GM12864 (cell line): ENCODE data around the gene PAQR9.

ENCODE experiments used
- DNase-seq: peaks from one replicate; pipeline ENCODE4 v3.0.0-alpha.2; 2011; ENCODE audit warnings: low read depth
- H3K4me3 ChIP-seq: 2 replicates; pipeline ENCODE4 v1.5.1; 2011; ENCODE audit warnings: mild to moderate bottlenecking, low read depth, low read length, control low read depth
- TF ChIP-seq, protein P1 (sequence below): IDR thresholded peaks from 2 replicates; pipeline ENCODE4 v1.5.1; 2011; ENCODE audit warnings: low read depth, mild to moderate bottlenecking, moderate library complexity, low read length, control low read depth, inconsistent platforms; ENCODE audit errors: missing control alignments

The PAQR9 gene

GRCh38 chr3:142951794-142952193 lies 11.7 kb downstream of the PAQR9 start:
- DNase-seq: no peak
- no peak overlapping the region for H3K4me3 ChIP-seq
- TF ChIP-seq, protein P1, sequence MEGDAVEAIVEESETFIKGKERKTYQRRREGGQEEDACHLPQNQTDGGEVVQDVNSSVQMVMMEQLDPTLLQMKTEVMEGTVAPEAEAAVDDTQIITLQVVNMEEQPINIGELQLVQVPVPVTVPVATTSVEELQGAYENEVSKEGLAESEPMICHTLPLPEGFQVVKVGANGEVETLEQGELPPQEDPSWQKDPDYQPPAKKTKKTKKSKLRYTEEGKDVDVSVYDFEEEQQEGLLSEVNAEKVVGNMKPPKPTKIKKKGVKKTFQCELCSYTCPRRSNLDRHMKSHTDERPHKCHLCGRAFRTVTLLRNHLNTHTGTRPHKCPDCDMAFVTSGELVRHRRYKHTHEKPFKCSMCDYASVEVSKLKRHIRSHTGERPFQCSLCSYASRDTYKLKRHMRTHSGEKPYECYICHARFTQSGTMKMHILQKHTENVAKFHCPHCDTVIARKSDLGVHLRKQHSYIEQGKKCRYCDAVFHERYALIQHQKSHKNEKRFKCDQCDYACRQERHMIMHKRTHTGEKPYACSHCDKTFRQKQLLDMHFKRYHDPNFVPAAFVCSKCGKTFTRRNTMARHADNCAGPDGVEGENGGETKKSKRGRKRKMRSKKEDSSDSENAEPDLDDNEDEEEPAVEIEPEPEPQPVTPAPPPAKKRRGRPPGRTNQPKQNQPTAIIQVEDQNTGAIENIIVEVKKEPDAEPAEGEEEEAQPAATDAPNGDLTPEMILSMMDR: no peak

DNA sequence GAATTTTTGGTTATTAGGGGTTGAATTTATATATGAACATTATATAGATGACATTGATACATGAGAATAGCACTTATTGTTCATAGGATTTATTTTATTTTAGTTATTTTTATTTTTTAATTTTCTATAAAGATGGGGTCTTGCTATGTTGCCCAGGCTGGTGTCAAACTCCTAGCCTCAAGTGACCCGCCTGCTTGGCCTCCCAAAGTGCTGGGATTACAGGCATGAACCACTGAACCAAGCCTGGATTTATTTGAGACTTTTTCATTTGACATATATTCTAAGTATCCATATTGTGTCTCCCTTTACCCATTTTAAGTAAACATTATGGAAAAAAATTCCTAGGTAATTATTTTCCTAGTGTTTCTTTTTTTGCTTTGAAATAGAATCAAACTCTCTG lies 12.5 kb downstream of the PAQR9 start:
- TF ChIP-seq, protein P1: no peak
- DNase-seq: no peak
- no peak overlapping the region for H3K4me3 ChIP-seq

DNA sequence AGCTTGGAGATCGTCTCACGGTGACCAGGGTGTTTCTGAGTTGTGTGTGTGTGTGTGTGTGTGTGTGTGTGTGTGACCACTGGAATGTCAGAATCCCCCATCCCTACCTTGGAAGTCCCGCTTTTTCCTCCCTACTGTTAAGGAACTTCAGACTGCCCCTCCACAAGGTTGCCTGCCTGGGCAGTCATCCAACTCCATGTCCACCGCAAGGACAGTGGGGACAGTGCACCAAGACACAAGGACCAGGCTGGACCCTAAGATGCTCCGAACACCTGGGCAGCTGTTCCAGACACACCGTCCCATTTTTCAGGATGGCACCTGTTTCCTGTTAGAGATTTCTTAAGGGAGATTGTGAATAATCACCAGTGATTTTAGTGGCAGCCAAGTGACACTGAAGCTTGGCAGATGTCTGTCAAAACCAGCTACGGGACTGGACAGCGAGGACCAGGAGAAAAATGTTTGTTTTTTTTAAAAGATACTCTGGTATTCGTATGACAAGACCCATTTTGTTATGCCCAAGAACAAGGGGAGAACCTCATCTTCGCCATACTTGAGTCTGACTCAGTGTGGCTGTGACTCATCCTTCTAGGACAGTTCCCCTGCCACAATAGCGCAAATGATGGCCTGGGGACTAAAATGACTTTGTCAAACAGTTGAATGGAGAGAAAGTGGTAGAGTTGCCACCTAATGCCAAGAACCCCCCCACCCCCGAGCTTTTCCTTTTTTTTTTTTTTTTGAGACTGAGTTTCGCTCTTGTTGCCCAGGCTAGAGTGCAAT lies 15.5 kb downstream of the PAQR9 start:
- H3K4me3 ChIP-seq: no peak overlapping the region
- TF ChIP-seq, protein P1: no peak
- no peak for DNase-seq

DNA sequence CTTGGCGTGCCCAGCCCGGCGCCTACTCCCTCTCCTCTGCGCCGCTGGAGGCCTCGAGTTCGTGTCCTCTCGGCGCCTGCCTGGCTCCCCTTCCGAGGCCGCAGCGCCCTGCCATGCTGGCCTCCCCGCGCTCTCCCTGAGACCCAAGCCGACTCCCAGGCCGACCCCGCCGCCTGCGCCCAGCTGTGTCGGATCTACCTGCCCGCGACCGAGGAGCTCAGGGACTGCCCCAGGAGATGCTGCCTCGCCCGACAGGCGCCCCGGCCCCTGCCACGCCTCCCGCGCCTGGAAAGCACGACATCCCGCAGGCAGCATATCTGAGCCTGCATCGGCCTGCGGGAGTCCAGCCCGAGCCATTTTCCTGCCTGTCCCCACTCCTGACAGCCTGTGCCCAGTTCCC lies 16.1 kb downstream of the PAQR9 start:
- DNase-seq: no peak
- H3K4me3 ChIP-seq: no peak overlapping the region
- TF ChIP-seq, protein P1: no peak

DNA sequence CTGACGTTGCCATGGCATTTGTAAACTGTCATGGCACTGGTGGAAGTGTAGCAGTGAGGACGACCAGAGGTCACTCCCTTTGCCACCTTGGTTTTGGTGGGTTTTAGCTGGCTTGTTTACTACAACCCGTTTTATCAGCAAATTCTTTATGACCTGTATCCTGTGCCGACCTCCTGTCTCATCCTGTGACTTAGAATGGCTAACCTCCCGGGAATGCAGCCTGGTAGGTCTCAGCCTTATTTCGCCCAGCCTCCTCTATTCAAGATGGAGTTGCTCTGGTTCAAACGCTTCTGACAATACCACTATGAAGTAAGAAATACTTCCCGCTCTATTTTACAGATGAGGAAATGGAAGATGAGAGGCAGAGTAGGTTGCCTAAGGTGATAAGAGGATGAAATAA lies 16.6 kb downstream of the PAQR9 start:
- no peak for DNase-seq
- TF ChIP-seq, protein P1: no peak
- no peak overlapping the region for H3K4me3 ChIP-seq

DNA sequence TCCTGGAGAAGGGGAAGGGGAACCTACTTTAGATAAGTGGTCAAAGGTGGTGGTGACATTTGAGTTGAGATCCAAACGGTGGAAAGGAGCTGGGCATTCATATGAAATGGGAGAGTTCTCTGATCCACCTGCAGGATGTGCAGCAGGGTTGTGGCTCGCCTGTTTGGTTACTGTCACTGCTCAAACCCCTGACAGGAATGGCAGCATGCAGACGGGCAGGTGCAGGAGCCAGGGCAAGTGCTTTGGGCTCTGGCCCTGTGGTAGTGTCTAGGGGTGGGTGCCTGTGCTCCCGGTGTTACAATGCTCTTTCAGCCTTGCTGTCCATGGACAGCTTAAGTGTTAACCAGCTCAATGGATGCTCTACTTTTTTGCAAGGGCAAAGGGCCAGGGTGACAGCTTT lies 18.5 kb downstream of the PAQR9 start:
- no peak overlapping the region for H3K4me3 ChIP-seq
- no peak for DNase-seq
- TF ChIP-seq, protein P1: no peak

GRCh38 chr3:142944342-142944741 lies 19.1 kb downstream of the PAQR9 start:
- TF ChIP-seq, protein P1: no peak
- no peak for DNase-seq
- H3K4me3 ChIP-seq: no peak overlapping the region; the same call in 1 of the 2 replicates
